ENCODE measurements around the gene ANKRD53.
A peak's percentile ranks its signal among the peaks of the same experiment; 100 is the strongest.

The ANKRD53 gene

DNA sequence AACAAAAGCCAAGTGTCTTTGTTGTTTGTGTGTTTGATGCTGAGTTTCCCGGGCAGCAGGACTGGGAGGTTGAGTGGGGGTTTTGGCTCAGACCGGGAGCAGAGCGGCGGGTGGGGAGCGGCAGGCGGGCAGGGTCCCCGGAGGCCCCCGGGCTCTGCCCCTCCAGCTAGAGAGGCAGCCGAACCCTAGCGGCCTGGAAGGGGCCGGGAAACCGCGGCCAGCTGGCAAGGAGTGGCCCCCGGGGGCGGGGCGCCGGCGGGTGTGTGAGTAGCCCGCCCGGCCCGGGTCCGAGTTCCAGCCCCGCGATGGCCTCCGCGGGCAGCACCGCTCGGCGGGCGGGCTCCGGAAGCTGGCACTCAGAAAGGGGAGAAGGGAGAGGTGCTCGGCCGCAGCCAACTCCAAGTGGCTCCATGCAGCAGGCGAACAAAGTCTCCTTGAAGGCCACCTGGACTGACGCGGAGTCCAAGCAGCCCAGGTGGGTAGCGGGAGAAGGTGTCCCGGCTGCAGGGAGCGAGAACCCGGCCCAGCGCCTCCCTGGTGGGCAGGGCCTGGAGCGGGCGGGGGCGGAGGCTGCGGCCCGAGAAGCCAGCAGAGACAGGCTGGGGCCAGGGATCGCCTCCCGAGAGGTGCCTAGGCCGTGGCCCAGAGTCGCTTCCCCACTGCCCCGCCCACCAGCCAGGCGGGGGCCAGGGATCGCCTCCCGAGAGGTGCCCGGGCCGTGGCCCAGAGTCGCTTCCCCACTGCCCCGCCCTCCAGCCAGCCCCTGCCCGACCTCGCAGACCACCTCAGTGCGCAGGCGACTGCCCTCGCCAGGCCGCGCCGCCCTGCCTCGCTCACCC lies at the start of gene ANKRD53:
ANKRD53 (plus strand) TSS at position 290 of the 839 bp plus-strand sequence; CDS start at position 306, 16 bp downstream.
- peak; percentile 71 for DNase-seq (ENCODE audit: low spot score)

DNA sequence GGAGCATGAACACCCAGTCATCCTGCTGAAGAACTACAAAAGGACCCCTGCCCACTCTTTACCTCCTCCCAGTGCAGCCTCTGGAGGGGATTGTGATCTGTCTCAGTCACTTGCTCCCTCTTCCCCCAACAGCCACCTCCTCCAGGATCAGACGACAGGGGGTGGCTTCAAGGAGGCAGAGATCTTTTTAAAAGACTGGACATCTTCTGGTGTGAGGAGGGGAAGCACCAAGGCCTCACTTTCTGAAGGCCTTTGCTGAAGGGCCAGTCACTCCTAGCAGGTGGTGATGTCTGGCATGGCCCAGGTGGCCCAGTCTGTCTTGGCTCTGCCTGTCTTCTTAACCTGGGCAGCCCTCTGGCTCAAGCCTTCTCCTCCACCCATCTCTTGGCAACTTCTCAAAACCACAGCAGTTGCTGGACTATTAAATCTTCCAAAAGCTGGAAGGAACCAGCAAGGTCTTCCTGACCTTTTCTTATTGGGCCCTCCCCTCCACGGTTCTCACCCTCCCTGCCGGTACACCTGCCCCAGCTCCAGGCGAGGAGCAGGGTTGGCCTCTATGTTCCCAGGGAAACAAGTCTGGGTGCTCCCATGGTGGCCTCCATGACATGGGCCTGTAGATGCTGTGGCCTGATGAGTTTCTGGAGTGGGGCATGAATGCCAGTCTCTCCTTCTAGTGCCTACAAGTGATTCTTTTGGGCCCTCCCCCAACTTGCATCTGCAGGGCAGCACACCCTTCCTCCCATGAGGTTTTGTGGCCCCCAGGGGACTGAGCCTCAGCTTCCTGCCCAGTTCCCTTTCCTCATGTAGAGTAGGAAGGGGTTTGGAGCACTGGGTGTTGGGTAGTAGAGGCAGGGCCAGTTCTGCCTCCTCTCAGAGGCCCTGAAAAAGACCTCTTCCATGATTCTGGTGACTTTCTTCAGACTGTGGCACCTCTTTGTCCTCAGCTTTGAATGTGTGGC lies 47.8 kb upstream of the ANKRD53 start:
- peak; percentile 1 for DNase-seq (ENCODE audit: low spot score)

GRCh38 chr2:70931376-70932000 lies 46.9 kb upstream of the ANKRD53 start:
- peak; percentile 2 for DNase-seq (ENCODE audit: low spot score)

DNA sequence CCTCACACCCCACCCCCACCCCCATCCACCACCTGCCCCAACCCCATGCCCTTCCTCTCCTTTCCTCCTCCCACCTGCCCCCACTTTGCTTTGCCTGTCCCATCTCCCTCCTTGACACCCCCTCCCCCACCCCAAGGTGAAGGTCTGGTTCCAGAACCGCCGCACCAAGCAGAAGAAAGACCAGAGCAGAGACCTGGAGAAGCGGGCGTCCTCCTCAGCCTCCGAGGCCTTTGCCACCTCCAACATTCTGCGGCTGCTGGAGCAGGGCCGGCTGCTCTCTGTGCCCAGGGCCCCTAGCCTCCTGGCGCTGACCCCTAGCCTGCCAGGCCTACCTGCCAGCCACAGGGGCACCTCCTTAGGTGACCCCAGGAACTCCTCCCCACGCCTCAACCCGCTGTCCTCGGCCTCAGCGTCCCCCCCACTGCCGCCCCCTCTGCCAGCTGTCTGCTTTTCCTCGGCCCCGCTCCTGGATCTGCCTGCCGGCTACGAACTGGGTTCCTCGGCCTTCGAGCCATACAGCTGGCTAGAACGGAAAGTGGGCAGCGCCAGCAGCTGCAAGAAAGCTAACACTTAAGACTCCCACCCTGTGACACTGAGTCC lies 45.7 kb upstream of the ANKRD53 start:
- no peak for DNase-seq (ENCODE audit: low spot score)

- DNase-seq (ENCODE audit: low spot score), result no peak
These were observed 43.4 kb upstream of the ANKRD53 start for GRCh38 chr2:70934981-70935380.

- no peak for DNase-seq (ENCODE audit: low spot score)
These were observed 42.8 kb upstream of the ANKRD53 start, which contains the start of gene ATP6V1B1 for GRCh38 chr2:70935468-70936164. ATP6V1B1 (plus strand) TSS chr2:70935900; CDS start chr2:70935955, 55 bp downstream.

- no peak for DNase-seq (ENCODE audit: low spot score)
These were observed 42.1 kb upstream of the ANKRD53 start for GRCh38 chr2:70936165-70936978.

DNA sequence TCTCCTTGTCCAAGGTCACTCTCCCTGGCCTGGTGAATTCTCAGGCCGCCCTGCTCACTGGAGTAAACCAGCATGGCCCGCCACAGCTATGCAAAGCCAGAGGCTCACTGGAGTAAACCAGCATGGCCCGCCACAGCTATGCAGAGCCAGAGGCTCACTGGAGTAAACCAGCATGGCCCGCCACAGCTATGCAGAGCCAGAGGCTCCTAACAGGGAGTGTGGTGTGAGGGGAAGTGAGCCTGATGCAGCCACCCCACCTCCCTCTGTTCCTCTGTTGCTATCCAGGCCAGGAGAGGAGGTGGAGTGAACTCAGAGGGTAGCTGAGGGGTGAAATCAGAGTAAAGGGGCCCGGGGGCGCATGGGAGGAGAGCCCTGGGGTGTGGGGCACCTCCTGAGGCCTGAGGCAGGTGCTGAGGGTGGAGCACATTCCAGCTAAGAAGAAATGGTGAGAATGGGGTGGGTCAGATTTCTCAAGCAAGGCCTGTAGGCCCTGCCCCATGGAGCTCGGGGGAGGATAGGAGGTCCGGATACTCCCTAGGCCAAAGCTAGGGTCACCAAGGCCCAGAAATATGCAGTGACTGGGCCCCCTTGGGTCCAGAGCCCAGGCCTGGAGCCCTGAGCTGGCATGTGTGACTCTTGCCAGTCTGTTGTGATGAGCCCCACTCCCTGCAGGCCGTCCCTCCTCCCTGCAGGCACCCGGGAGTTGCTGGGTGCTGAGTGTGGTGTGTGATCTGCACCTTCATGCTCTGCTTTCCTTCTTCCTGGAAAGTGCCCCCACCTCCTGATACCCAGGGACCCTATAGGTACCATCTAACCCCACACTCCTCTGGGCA lies 41.2 kb upstream of the ANKRD53 start:
- no peak for DNase-seq (ENCODE audit: low spot score)

- DNase-seq (ENCODE audit: low spot score), result no peak
These were observed 40.4 kb upstream of the ANKRD53 start for GRCh38 chr2:70937866-70938585.

- DNase-seq (ENCODE audit: low spot score), result no peak
These were observed 39.9 kb upstream of the ANKRD53 start for GRCh38 chr2:70938586-70938950.

- no peak for DNase-seq (ENCODE audit: low spot score)
These were observed 39.2 kb upstream of the ANKRD53 start for GRCh38 chr2:70939001-70939838.

DNA sequence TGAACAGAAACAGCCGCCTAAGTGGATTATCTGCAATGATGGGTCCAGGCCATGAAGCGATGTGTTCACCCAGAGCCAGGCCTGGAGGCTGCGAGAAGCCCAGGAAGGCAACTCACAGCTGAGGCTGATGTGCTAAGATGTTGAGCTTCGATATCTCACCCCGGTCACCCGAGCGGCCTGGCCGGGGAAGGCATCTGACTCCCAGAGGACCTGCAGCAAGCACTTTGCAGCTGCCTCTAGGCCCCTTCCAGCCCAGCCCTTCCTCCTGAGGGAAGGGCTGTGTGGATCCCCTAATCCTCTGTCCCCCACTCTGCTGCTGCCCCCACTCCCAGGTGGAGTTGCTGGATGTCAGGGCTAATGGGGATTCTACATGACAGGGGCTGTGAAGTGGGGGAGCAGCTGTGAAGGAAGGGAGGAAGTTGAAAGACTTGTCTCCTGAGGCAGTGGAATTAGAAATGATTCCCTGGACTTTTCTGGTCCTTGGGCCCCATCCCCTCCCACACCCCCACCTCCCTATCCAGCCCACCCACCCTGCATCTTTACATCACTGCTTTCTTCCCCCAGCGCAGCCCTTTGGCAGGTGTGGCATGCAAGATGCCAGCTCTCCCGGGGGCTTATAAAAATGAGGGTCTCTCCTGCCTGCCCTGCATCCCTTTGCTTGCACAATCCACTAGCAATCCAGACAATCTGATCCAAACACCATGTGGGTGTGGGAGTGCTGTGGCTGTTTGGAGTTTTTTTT lies 38.4 kb upstream of the ANKRD53 start:
- no peak for DNase-seq (ENCODE audit: low spot score)

GRCh38 chr2:70941186-70941585 lies 37.2 kb upstream of the ANKRD53 start:
- no peak for DNase-seq (ENCODE audit: low spot score)

- DNase-seq (ENCODE audit: low spot score), result no peak
These were observed 36.7 kb upstream of the ANKRD53 start for GRCh38 chr2:70941701-70942100.

DNA sequence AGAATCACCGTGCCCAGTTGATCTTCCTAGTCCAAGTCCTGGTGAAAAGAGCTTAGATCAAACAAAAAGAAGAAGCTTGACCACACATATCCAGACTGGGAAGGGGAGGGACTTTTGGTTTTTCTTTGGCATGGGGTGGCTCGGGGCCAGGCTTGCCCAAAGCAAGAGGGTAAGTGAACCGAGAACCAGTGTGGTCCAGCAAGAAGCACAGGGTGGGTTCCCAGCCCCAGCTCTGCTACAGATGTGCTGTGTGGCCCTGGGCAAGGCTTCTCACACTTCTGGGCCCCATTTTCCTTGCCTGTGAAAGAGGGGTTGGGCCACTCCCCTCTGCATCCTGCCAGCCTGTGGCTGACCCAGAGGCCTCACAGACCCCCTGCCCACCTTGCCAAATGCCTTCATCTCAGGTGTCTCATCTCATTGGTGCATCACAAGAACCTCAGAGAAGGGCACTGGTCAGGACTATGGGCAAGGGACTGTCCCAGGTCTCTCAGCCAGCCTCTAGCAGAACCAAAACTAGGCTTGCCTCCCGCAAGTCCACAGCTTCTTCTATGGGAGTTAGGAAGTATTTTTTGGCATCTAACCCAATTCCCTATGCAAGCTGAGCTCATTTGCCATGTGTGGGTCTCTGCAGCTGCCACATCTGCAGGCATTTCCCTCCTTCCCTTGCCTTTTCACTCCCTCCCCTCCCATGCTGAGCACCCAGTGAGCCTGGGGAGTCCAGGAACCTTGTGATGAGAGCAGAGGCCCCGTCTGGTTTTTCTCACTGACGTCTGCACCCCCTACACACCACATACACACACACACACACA lies 35.8 kb upstream of the ANKRD53 start:
- no peak for DNase-seq (ENCODE audit: low spot score)

- DNase-seq (ENCODE audit: low spot score), result no peak
These were observed 35.1 kb upstream of the ANKRD53 start for GRCh38 chr2:70943205-70943871.

Data from AG08396 (cell line).